Measurements from ENCODE around the gene FXYD1. TPM values are rescaled to one million over a fixed set of nuclear protein-coding genes. Genes with fewer than 3 reads are reported as not detected.
A peak's percentile ranks its signal among the peaks of the same experiment; 100 is the strongest.

The FXYD1 gene
- total RNA-seq, 1 experiment from 2014 or later: not detected

DNA sequence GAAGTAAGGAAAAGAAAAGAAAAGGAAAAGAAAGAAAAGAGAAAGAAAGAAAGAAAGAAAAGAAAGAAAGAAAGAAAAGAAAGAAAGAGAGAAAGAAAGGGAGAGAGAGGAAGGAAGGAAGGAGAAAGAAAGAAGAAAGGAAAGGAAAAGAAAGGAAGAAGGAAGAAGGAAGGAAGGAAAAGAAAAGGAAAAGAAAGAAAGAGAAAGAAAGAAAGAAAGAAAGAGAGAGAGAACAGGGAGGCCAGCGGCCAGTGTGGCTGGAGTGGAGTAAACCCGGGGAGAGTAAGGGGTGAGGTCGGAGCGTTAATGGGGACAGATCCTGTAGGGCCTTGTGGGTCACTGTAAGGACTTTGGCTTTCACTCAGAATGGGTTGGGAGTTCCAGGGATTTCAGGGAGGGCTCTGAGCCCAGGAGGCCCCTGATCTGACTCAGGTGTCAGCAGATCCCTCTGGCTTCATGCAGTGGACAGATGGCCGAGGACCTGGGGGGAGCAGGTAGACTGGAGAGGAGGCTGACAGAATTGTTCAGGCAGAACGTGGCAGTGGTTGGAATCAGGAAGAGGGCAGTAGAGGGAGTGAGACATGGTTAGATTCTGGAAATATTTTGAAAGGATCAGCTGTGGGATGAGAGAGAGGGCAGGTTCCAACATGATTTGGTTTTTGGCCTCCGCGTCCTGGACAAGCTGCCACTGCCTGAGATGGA is 42.8 kb upstream of the FXYD1 start:
- no TSS peak for BruUV-seq (replicated peaks)

DNA sequence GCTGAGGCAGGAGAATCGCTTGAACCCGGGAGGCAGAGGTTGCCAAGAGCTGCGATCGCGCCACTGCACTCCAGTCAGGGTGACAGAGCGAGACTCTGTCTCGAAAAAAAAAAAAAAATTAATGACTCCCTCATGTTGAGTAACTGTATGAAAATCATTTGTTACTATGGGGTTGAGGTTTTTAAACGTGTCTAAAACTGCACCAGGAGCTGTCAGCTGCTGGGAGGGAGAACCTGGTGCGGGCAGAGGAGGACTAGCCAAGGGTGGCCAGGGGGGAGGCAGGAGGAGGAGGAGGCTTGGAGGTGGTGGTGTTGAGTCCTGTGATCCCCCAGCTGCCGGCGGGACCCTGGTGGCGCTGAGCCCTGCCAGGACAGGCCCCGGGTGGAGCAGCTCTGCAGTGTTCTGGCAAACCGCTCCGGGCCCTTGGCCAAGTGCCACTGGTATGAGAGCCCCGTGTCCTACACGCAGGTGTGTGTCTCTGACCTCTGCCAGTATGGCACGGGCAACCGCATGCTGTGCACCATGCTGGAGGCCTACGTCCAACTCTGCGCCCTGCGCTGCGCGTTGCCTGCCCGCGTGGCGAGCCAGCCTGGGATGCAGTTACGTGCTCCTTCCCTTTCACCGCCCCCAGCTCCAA is 40.1 kb upstream of the FXYD1 start:
- CTCF ChIA-PET: interaction anchor here (0.6 to 3.4 kb wide), 15 partner anchors 14 to 795 kb away, joined by 3 to 25 read pairs (median 4); partner anchors contain the start of genes FXYD3 and LGI4

More for the DNA sequence above, 42.8 kb upstream of the FXYD1 start:
- CTCF ChIA-PET: interaction anchor here (0.6 to 2.8 kb wide), 15 partner anchors 13 to 72 kb away, joined by 3 to 25 read pairs (median 4); partner anchors contain the start of gene FXYD3
- H3K4me3 Mint-ChIP-seq (ENCODE audit: unreplicated experiment): peak overlapping the region; percentile 51
- peak overlapping the region; percentile 83 for H3K27ac Mint-ChIP-seq (ENCODE audit: low read depth, unreplicated experiment)
- POLR2A ChIA-PET: interaction anchor here (0.6 to 4.5 kb wide), 9 partner anchors 10 to 148 kb away, joined by 3 to 40 read pairs (median 6); partner anchors contain the start of gene FXYD3
- no peaks in the 10 kb centered on the region for H3K27me3 Mint-ChIP-seq (ENCODE audit: insufficient read depth, unreplicated experiment)
- intact Hi-C loops (cut with micrococcal nuclease): no loop called here
- no peaks in the 10 kb centered on the region for H3K36me3 Mint-ChIP-seq (ENCODE audit: insufficient read depth, unreplicated experiment)
- peaks cover 13% of the 10 kb centered on the region for H3K4me1 Mint-ChIP-seq (ENCODE audit: insufficient read depth, unreplicated experiment)
- DNase-seq (ENCODE audit: unreplicated experiment): peak; percentile 74
- TF ChIP-seq, protein P1, sequence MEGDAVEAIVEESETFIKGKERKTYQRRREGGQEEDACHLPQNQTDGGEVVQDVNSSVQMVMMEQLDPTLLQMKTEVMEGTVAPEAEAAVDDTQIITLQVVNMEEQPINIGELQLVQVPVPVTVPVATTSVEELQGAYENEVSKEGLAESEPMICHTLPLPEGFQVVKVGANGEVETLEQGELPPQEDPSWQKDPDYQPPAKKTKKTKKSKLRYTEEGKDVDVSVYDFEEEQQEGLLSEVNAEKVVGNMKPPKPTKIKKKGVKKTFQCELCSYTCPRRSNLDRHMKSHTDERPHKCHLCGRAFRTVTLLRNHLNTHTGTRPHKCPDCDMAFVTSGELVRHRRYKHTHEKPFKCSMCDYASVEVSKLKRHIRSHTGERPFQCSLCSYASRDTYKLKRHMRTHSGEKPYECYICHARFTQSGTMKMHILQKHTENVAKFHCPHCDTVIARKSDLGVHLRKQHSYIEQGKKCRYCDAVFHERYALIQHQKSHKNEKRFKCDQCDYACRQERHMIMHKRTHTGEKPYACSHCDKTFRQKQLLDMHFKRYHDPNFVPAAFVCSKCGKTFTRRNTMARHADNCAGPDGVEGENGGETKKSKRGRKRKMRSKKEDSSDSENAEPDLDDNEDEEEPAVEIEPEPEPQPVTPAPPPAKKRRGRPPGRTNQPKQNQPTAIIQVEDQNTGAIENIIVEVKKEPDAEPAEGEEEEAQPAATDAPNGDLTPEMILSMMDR (IDR thresholded peaks at IDR 0.05; ENCODE audit: unreplicated experiment): no peak
- H3K9me3 Mint-ChIP-seq (ENCODE audit: unreplicated experiment): no peaks in the 10 kb centered on the region

DNA sequence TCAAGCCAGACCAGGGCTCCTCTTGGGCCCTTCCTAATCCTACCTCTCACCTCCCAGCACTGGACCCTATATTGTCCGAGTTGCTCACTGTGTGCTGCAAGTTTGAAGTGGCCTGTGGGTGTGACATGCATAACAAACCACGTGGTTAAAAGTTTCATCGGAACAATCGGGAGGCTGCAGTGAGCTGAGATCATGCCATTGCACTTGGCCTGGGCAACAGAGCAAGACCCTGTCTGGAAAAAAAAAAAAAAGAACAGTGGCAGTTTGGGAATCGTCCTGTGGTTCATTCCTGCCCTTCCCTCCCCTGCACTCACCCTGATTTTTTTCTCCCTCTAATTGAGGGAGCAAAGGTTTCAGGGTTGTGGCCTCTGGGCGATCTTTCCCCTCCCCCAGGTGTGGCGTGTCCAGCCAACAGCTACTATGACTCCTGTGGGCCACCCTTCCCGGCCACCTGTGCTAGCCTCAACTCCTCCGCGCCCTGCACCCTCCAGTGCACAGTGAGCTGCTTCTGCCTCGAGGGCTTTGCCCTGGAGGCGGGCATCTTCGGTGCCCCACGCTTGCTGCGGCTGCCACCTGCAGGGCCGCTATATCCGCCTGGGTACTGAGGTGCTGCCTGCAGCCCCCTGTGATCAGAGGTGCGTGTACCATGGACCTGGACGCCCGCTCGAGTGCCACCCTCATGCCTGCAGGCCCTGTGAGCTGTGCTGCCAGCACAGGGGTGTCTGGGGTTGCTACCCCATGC is 39.3 kb upstream of the FXYD1 start:
- BruUV-seq (replicated peaks): no TSS peak
- Mint-ChIP-seq H3K27ac (ENCODE audit: low read depth, unreplicated experiment) (no peak overlapping the region), H3K9me3 (ENCODE audit: unreplicated experiment) (no peaks in the 10 kb centered on the region), H3K36me3 (ENCODE audit: insufficient read depth, unreplicated experiment) (no peaks in the 10 kb centered on the region), H3K4me1 (ENCODE audit: insufficient read depth, unreplicated experiment) (peaks cover 13% of the 10 kb centered on the region), H3K4me3 (ENCODE audit: unreplicated experiment) (no peak overlapping the region), H3K27me3 (ENCODE audit: insufficient read depth, unreplicated experiment) (no peaks in the 10 kb centered on the region)
- intact Hi-C loops (cut with micrococcal nuclease): no loop called here
- no peak for DNase-seq (ENCODE audit: unreplicated experiment)
- CTCF ChIA-PET: interaction anchor here (0.6 to 3.4 kb wide), 12 partner anchors 9 to 796 kb away, joined by 3 to 24 read pairs (median 4); partner anchors contain the start of gene FXYD3
- POLR2A ChIA-PET: interaction anchor here (1.5 to 4.5 kb wide), 6 partner anchors 10 to 28 kb away, joined by 4 to 40 read pairs (median 10); partner anchors contain the start of gene FXYD3
- TF ChIP-seq, protein P1 (IDR thresholded peaks at IDR 0.05; ENCODE audit: unreplicated experiment): no peak

More for the DNA sequence above, 40.1 kb upstream of the FXYD1 start:
- TF ChIP-seq, protein P1 (IDR thresholded peaks at IDR 0.05; ENCODE audit: unreplicated experiment): no peak
- Mint-ChIP-seq H3K36me3 (ENCODE audit: insufficient read depth, unreplicated experiment) (no peaks in the 10 kb centered on the region), H3K9me3 (ENCODE audit: unreplicated experiment) (no peaks in the 10 kb centered on the region), H3K27ac (ENCODE audit: low read depth, unreplicated experiment) (no peak overlapping the region), H3K27me3 (ENCODE audit: insufficient read depth, unreplicated experiment) (no peaks in the 10 kb centered on the region), H3K4me1 (ENCODE audit: insufficient read depth, unreplicated experiment) (peaks cover 13% of the 10 kb centered on the region), H3K4me3 (ENCODE audit: unreplicated experiment) (no peak overlapping the region)
- no TSS peak for BruUV-seq (replicated peaks)
- no peak for DNase-seq (ENCODE audit: unreplicated experiment)
- intact Hi-C loops (cut with micrococcal nuclease): no loop called here
- POLR2A ChIA-PET: interaction anchor here (0.6 to 4.5 kb wide), 9 partner anchors 11 to 1018 kb away, joined by 3 to 40 read pairs (median 7); partner anchors contain the start of gene FXYD3

Data from MCF 10A (cell line).